Natural killer cell (primary cell): ENCODE measurements around the gene GCN1. TPM values are rescaled to one million over a fixed set of nuclear protein-coding genes. Genes with fewer than 3 reads are reported as not detected.

Experiments
- ATAC-seq, 3 donors: fragments of 150-1000 bp in 2 of 3; fragments of 200-7000 bp in 1 of 3; cut with Tn5 transposase; 1 replicate in 1 of 3; 2 replicates in 2 of 3; pipeline ENCODE4 v1.10.0; 2021; ENCODE audit warnings: mild to moderate bottlenecking in 2 of 3, moderate library complexity in 2 of 3
- DNase-seq, 2 donors: peaks; one replicate each; pipeline versions ENCODE4 v3.0.0 to v3.0.0-alpha.2; 2013 to 2021; ENCODE audit warnings: mixed read lengths in 1 of 2
- H3K27ac ChIP-seq: one replicate; pipeline ENCODE4 v1.5.1; 2013; ENCODE audit warnings: mild to moderate bottlenecking, low read length
- H3K27me3 ChIP-seq: one replicate; pipeline ENCODE4 v1.6.1; 2013; ENCODE audit warnings: low read length; ENCODE audit not compliant: control insufficient read depth, insufficient read depth
- H3K36me3 ChIP-seq: one replicate; pipeline ENCODE4 v1.6.1; 2013; ENCODE audit warnings: low read length; ENCODE audit not compliant: control insufficient read depth, insufficient read depth
- H3K4me1 ChIP-seq: one replicate; pipeline ENCODE4 v1.6.1; 2013; ENCODE audit warnings: low read length; ENCODE audit not compliant: control insufficient read depth, insufficient read depth
- H3K4me3 ChIP-seq: one replicate; pipeline ENCODE4 v1.5.1; 2013; ENCODE audit warnings: low read length
- H3K9me3 ChIP-seq: one replicate; pipeline ENCODE4 v1.6.1; 2013; ENCODE audit warnings: low read length; ENCODE audit not compliant: control insufficient read depth, insufficient read depth
- H3K27ac Mint-ChIP-seq, 2 donors: one replicate each; pipeline ENCODE4 v1.8.0; 2022; ENCODE audit warnings: mild to moderate bottlenecking in 2 of 2, mixed read lengths in 2 of 2, moderate library complexity in 1 of 2
- H3K27me3 Mint-ChIP-seq, 2 donors: one replicate each; pipeline ENCODE4 v1.8.0; 2022; ENCODE audit warnings: low read depth in 2 of 2, mixed read lengths in 2 of 2
- H3K36me3 Mint-ChIP-seq: one replicate; pipeline ENCODE4 v1.8.0; 2022; ENCODE audit warnings: mixed read lengths
- H3K4me1 Mint-ChIP-seq, 2 donors: one replicate each; pipeline ENCODE4 v1.8.0; 2022; ENCODE audit warnings: mixed read lengths in 2 of 2
- H3K4me3 Mint-ChIP-seq: one replicate; pipeline ENCODE4 v1.8.0; 2022; ENCODE audit warnings: mild to moderate bottlenecking, moderate library complexity, mixed read lengths
- H3K9me3 Mint-ChIP-seq, 2 donors: one replicate each; pipeline ENCODE4 v1.8.0; 2022; ENCODE audit warnings: mixed read lengths in 2 of 2
- WGBS: methylation state at CpG from one replicate; pipeline ENCODE4 v1.1.7; 2013; ENCODE audit warnings: missing lambda C conversion rate; ENCODE audit not compliant: insufficient coverage; 5-methylcytosine and 5-hydroxymethylcytosine counted together
- intact Hi-C: fragments of 100-400 bp; cut with micrococcal nuclease; formaldehyde crosslinking; loops from one replicate; pipeline ENCODE4 v1.14.2; 2022
- total RNA-seq, 4 donors: library from RNA; stranded (reverse); fragments of 120-200 nt in 1 of 4; gene quantifications; one replicate each; pipeline versions ENCODE4 v1.2.3 to v1.2.4, GENCODE V29; 2013 to 2022
- TF ChIP-seq, protein P1 (sequence below): fragments of 200-600 bp; IDR thresholded peaks from one replicate; pipeline ENCODE4 v1.8.0; 2022; ENCODE audit warnings: antibody characterized with exemption

Gene GCN1
- total RNA-seq, 3 donors from 2014 or later (not counting 1 experiment from before 2014, with no cell fraction given): 119 to 141 (median 120) TPM

DNA sequence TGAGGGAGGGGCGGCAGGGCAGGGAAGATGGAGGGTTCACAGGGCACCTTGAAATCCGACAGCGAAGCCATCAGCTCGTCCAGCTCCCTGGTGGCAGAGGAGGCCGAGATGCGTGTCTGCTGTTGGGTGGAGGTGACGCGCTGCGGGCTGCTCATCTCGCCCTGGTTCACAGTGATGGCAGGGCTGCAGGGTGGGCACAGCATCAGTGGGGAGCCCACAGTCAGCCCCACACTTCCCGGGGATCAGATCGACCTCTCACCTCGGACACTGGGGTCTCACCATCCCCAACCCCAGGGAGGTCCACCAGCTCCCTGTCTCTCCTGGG lies 27.0 kb upstream of the GCN1 start:
- H3K27me3 Mint-ChIP-seq: no peaks in the 10 kb centered on the region
- Histone ChIP-seq H3K9me3 (no peaks in the 10 kb centered on the region), H3K36me3 (peaks cover 77% of the 10 kb centered on the region), H3K4me1 (peaks cover 32% of the 10 kb centered on the region), H3K27ac (no peak overlapping the region), H3K27me3 (no peaks in the 10 kb centered on the region), H3K4me3 (no peak overlapping the region)
- no peaks in the 10 kb centered on the region for H3K9me3 Mint-ChIP-seq
- intact Hi-C loops: no loop called here
- ATAC-seq (no peak), DNase-seq (no peak)
- peaks cover 37 to 54% of the 10 kb centered on the region in 2 donors for H3K4me1 Mint-ChIP-seq
- WGBS: 99% methylated on average over 13 of the region's 13 CpGs
- TF ChIP-seq, protein P1, sequence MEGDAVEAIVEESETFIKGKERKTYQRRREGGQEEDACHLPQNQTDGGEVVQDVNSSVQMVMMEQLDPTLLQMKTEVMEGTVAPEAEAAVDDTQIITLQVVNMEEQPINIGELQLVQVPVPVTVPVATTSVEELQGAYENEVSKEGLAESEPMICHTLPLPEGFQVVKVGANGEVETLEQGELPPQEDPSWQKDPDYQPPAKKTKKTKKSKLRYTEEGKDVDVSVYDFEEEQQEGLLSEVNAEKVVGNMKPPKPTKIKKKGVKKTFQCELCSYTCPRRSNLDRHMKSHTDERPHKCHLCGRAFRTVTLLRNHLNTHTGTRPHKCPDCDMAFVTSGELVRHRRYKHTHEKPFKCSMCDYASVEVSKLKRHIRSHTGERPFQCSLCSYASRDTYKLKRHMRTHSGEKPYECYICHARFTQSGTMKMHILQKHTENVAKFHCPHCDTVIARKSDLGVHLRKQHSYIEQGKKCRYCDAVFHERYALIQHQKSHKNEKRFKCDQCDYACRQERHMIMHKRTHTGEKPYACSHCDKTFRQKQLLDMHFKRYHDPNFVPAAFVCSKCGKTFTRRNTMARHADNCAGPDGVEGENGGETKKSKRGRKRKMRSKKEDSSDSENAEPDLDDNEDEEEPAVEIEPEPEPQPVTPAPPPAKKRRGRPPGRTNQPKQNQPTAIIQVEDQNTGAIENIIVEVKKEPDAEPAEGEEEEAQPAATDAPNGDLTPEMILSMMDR: no peak
- H3K27ac Mint-ChIP-seq: peak overlapping the region in 1 of 2 donors; percentile 79
- H3K36me3 Mint-ChIP-seq: no peaks in the 10 kb centered on the region
- no peak overlapping the region for H3K4me3 Mint-ChIP-seq

DNA sequence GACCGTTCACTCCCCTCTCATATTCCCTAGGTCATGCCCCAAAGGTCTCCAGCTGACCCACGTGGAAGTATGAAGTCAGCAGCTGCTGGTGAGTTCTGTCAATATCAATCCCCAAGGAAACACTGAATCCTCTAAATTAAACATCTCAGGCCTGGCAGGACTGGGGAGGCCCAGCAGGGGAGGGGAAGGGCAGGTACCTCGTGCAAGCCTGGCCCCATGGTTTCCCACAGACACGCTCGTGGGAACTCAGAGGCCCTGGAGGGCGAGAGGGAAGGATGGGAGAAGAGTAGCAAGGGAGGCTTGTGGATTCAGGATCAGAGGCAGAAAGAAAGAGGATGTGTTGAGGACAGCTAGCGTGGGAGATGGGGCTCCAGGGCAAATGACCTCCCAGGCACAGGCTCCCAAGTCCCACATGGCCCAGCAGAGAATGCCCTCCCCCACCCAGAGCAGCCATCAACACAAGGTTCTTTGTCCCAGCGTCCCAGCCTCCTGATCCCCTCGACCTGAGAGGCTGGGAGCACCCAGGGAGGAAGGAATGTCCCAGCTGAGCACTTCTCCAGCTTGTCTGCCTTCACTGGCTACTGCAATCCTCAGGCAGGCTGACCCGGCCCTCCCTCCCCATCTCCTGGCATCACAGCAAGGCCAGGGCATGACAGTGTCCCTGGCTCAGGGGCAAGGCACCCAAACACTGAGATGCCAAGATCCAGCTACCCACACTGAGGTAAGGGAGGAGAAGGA lies 26.5 kb upstream of the GCN1 start:
- Mint-ChIP-seq H3K27me3 (no peaks in the 10 kb centered on the region), H3K27ac (peak overlapping the region in 1 of 2 donors; percentile 79), H3K9me3 (no peaks in the 10 kb centered on the region), H3K36me3 (no peaks in the 10 kb centered on the region), H3K4me1 (peaks cover 32 to 52% of the 10 kb centered on the region in 2 donors), H3K4me3 (no peak overlapping the region)
- no peaks in the 10 kb centered on the region for H3K9me3 ChIP-seq
- intact Hi-C loops: no loop called here
- no peak overlapping the region for H3K4me3 ChIP-seq
- TF ChIP-seq, protein P1: no peak
- DNase-seq (no peak), ATAC-seq (no peak)
- peaks cover 77% of the 10 kb centered on the region for H3K36me3 ChIP-seq
- H3K27me3 ChIP-seq: no peaks in the 10 kb centered on the region
- H3K4me1 ChIP-seq: peaks cover 26% of the 10 kb centered on the region
- no peak overlapping the region for H3K27ac ChIP-seq
- 88% methylated on average over 10 of the region's 10 CpGs for WGBS

DNA sequence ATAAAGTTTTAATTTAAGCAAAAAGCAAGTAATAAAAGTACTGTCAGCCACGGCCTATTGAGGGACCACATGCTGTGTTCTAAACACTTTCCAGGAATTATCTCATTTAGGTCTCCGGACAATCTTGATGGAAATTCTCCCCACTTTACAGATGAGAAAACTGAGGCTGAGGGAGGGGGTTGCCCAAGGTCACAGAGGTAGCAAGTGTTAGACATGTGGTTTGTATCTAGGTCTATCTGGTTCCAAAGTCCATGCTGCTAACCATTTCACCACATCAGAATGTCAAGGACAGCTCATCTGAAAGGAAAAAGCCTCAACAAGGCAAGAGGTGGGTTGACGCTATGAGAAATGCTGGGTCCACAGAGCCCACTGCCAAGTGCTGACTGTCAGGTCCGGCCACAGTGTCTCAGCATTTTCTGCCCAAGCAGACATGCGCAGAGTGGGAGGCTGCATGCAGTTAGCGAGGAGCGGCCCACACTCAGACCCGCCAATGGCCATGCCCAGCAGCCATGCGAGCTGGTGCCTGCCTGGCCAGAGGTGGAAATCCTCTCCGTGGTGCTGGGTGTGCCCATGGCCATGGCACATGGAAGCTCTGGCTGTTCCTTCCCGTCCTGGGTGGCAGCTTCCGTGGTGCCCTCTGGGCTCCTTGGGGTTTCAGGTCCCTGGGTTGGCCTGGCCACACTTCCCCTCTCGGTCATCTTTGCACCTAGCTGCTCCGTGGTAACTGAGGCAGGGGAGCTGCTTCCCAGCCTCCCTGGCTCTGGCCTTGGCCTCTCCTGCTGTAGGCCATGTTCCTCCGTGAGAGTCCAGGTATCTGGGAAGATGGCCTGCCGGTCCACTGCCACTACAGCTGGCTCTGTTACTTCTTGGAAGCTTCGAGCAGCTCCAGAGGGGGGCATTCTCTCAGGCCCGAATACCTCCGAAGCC lies 24.4 kb upstream of the GCN1 start:
- H3K4me3 ChIP-seq: no peak overlapping the region
- H3K4me1 ChIP-seq: peaks cover 6% of the 10 kb centered on the region
- Mint-ChIP-seq H3K4me1 (peaks cover 13 to 38% of the 10 kb centered on the region in 2 donors), H3K27me3 (no peaks in the 10 kb centered on the region), H3K9me3 (no peaks in the 10 kb centered on the region), H3K27ac (peak overlapping the region in 1 of 2 donors; percentile 79), H3K36me3 (no peaks in the 10 kb centered on the region), H3K4me3 (no peak overlapping the region)
- TF ChIP-seq, protein P1: no peak
- no peaks in the 10 kb centered on the region for H3K27me3 ChIP-seq
- no peak overlapping the region for H3K27ac ChIP-seq
- ATAC-seq (no peak), DNase-seq (no peak)
- H3K36me3 ChIP-seq: peaks cover 88% of the 10 kb centered on the region
- no peaks in the 10 kb centered on the region for H3K9me3 ChIP-seq
- intact Hi-C loops: no loop called here
- WGBS: 93% methylated on average over 18 of the region's 19 CpGs
